ENCODE measurements around the gene NDUFA11.

NDUFA11 gene

DNA sequence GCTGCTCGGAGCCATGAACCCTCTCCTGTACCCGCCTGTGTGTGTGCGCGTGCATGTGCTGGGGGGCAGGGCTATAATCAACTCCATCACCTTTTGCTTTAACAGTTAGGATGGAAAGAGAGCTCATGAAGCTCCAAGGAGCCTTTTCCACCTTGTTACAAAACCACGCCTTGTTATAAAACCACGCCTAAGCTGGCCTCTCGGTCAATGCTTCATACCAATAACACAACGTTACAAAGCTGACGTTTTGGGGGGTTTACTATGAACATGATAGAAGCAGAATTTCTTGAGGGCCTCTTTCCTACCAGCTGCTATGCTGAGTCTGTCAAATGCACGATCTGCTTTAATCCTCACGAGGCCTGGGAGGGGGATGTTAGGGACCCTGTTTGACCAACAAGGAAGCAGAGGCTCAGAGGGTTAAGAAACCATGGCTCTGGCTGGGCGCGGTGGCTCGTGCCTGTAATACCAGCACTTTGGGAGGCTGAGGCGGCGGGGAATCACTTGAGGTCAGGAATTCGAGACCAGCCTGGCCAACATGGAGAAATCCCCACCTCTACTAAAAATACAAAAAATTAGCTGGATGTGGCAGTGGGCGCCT is 22.3 kb upstream of the NDUFA11 start:
- no peak for DNase-seq (ENCODE audit: low spot score)
- Histone ChIP-seq H3K4me3 (no peak overlapping the region), H3K27ac (peak overlapping the region in 1 of 2 donors; percentile 83)
- no peak for TF ChIP-seq CTCF (IDR thresholded peaks at IDR 0.05)

DNA sequence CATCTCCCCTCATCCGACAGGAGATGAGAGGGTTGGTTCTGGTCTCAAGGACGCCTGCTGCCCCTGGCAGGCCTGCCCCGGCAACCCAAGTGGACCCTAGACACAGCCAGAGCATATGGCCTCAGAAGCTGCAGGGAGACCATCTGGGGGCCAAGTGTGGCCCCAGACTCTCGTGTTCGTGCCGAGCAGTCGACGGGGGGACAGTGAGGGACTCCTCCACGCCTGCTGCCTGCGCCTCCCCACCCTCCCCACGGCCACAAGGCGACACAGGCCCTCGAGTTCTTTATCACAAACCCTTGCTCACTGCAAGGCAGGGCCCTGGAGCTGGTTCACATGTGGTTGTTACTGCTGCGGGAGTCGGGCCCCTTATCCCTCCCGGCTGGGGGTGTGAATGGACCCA is 19.8 kb upstream of the NDUFA11 start:
- DNase-seq (ENCODE audit: low spot score), result no peak
- TF ChIP-seq CTCF (IDR thresholded peaks at IDR 0.05), result no peak

GRCh38 chr19:5922161-5922545 is 18.6 kb upstream of the NDUFA11 start:
- Histone ChIP-seq H3K4me3 (no peak overlapping the region), H3K27ac (no peak overlapping the region)
- no peak for DNase-seq (ENCODE audit: low spot score)
- TF ChIP-seq CTCF (IDR thresholded peaks at IDR 0.05), result no peak

More for the DNA sequence above, 19.8 kb upstream of the NDUFA11 start:
- H3K27ac ChIP-seq, result no peak overlapping the region
- no peak overlapping the region for H3K4me3 ChIP-seq

DNA sequence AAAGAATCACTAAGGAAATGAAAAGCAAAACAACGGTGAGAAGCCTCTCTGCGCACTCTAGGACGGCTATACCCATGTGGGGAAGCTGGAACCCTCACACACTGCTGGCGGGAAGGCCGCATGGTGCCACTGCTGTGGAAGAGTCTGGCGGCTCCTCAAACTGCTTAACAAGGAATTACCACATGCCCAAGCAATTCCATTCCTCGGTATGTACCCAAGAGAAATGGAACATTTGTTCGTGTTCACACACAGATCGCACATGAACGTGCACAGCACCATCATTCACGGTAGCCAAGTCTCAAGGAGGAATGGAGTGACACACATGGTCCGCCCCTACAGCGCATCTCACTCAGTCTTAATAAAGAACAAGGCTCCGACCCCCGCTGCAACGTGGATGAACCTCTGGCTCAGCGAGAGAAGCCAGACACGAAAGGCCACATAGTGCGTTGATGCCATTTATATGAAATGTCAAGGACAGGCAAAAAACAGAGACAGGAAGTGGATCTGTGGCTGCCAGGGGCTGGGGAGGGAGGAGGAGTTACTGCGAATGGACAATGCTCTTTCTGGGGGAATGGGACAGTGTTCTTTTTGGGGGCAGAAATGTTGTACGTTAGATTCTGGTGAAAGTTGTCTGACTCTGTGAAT is 18.0 kb upstream of the NDUFA11 start:
- no peak overlapping the region for H3K4me3 ChIP-seq
- H3K27ac ChIP-seq, result no peak overlapping the region
- no peak for TF ChIP-seq CTCF (IDR thresholded peaks at IDR 0.05)
- DNase-seq (ENCODE audit: low spot score), result no peak

GRCh38 chr19:5918463-5919079 is 15.0 kb upstream of the NDUFA11 start:
- DNase-seq (ENCODE audit: low spot score), result no peak
- no peak for TF ChIP-seq CTCF (IDR thresholded peaks at IDR 0.05)
- H3K27ac ChIP-seq, result no peak overlapping the region

DNA sequence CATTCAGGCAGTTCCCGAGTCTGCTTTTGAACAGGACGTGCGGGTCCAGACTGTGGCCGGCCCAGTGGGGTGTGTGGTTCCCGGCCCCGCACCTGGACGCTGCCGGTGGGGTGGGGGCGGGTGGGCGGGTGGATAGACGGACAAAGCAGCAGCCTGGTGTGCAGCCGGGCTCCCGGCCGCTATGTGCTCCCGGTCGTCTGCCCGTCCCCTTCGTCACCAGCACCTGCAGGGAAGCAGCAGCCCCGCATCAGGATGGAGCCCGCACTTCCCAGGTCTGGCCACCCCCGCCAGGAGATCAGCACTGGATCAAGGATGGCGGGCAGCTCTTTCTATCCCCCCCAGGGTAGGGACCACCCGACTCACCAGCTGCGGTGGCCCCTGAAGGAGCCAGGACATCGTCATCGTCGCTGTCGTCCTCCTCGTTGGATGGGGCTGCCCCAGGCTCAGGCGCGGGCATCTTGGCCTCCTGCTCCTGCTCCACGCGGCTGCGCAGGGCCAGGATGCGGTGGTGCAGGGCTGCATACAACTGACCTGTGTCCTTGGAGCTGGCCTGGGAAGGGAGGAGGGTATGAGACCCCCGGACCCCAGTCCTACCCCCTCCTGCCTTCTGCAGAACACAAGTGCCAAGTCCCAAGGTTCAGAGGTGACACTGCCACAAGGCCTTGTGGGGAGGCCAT is 14.0 kb upstream of the NDUFA11 start:
- Histone ChIP-seq H3K27ac (no peak overlapping the region), H3K4me3 (no peak overlapping the region)
- no peak for TF ChIP-seq CTCF (IDR thresholded peaks at IDR 0.05)
- no peak for DNase-seq (ENCODE audit: low spot score)

More at GRCh38 chr19:5918463-5919079, 15.0 kb upstream of the NDUFA11 start:
- H3K4me3 ChIP-seq, result no peak overlapping the region

Measured in coronary artery (tissue), 2 donors.